GM23338 (cell line): ENCODE measurements around the gene FBL.

Experiments used
- CREB1 ChIP-seq: fragments of 250-450 bp; sonication (Bioruptor Pico); IDR thresholded peaks from 2 replicates; pipeline ENCODE4 v1.5.0; 2020; ENCODE audit warnings: low read depth, mild to moderate bottlenecking, moderate library complexity
- EZH2 ChIP-seq: fragments of 200-600 bp; sonication (generic); IDR thresholded peaks from one replicate; pipeline ENCODE4 v1.8.0; 2017; ENCODE audit warnings: antibody characterized with exemption, mild to moderate bottlenecking, low read depth; ENCODE audit not compliant: unreplicated experiment
- JUNB ChIP-seq: IDR thresholded peaks from one replicate; pipeline ENCODE4 v1.6.1; 2016; ENCODE audit warnings: antibody characterized with exemption; ENCODE audit not compliant: unreplicated experiment
- POLR2AphosphoS5 ChIP-seq: IDR thresholded peaks from 2 replicates; pipeline ENCODE4 v1.6.1; 2016; ENCODE audit warnings: antibody characterized with exemption, low read depth
- TF ChIP-seq, protein P1 (sequence below), 2 experiments: fragments of 200-600 bp in 1 of 2; sonication (generic) in 1 of 2; conservative IDR thresholded peaks; 2 replicates each; pipeline versions ENCODE4 v1.5.1 to v1.6.1; 2016 to 2017; ENCODE audit warnings: antibody characterized with exemption in 2 of 2, low read depth in 2 of 2, mild to moderate bottlenecking in 2 of 2, moderate library complexity in 1 of 2

DNA sequence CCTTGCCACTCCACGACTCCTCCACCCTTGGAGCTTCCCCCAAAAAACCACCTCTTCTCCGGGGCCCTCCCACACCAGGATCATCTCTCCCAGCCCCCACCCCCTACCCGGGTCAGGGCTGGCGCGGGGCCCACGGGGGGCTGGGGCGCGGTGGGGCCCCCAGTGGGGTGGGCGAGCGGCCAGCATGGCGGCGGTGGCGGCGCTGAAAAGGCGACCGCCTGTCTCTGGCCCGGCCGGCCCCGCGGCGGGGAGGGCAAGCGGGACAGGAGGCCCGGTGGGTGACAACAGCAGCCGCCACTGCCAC, 13.1 kb downstream of the FBL start:
- TF ChIP-seq, protein P1, sequence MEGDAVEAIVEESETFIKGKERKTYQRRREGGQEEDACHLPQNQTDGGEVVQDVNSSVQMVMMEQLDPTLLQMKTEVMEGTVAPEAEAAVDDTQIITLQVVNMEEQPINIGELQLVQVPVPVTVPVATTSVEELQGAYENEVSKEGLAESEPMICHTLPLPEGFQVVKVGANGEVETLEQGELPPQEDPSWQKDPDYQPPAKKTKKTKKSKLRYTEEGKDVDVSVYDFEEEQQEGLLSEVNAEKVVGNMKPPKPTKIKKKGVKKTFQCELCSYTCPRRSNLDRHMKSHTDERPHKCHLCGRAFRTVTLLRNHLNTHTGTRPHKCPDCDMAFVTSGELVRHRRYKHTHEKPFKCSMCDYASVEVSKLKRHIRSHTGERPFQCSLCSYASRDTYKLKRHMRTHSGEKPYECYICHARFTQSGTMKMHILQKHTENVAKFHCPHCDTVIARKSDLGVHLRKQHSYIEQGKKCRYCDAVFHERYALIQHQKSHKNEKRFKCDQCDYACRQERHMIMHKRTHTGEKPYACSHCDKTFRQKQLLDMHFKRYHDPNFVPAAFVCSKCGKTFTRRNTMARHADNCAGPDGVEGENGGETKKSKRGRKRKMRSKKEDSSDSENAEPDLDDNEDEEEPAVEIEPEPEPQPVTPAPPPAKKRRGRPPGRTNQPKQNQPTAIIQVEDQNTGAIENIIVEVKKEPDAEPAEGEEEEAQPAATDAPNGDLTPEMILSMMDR (conservative IDR thresholded peaks at IDR 0.05; ENCODE audit: low read depth in 2 of 2): no peak
- no peak for TF ChIP-seq CREB1 (CRISPR knock-in tag)
- TF ChIP-seq JUNB: no peak
- no peak for TF ChIP-seq EZH2
- no peak for TF ChIP-seq POLR2AphosphoS5
